Measurements from ENCODE around the gene TGFBR3. TPM values are rescaled to one million over a fixed set of nuclear protein-coding genes. Genes with fewer than 3 reads are reported as not detected.

TGFBR3 gene
- total and polyA plus RNA-seq, 9 of the 15 experiments (the other 6 are each of a cell fraction or from before 2014, with no cell fraction given), result 3.6 to 32.4 (median 15.6) TPM

GRCh38 chr1:91828583-91829281 is 57.2 kb downstream of the TGFBR3 start (continued):
- TF ChIP-seq ZBTB40 (IDR thresholded peaks at IDR 0.05) (no peak), ZBTB40 (CRISPR knock-in tag; IDR thresholded peaks at IDR 0.05) (no peak), MECOM (CRISPR knock-in tag; IDR thresholded peaks at IDR 0.05) (no peak)
